ENCODE results near the gene CD79B.
"Not testable (repeated sequence)": the region's sequence is repeated elsewhere in the genome, so short reads cannot be mapped to it uniquely, and the experiment has no call there.

DNA sequence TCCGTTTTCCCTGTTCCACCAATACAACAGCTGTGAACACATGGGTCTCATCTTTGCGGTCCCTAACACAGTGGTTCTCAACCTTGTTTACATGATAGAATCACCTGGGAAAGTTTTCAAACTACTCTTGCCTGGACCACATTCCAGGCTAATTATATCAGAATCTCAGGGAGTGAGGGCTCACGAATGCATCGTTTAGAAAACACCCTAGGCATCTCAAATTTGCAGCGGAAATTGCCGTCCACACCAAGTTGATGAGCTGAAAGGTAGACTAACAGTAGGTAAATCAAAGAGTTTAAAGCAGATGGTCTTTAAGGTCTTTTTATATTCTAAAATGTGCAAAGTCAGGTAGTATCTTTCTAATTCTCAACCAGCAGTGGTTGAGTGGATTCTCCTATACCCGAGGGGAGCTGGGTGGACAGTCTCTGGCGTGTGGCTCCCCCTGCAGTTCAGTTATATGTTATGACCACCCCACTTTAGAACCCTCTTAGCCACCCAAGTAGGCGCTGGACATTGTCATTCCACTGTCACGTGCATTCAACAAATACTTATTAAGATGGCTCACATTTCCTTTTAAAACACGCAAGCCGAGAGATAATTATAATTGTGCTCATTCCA lies 24.9 kb downstream of the CD79B start:
- peak; percentile 44 for TF ChIP-seq CTCF (conservative IDR thresholded peaks at IDR 0.05; ENCODE audit: low read depth, low read length)
- TF ChIP-seq EZH2 (IDR thresholded peaks at IDR 0.05; ENCODE audit: borderline replicate concordance, low read depth, low read length, poor library complexity, severe bottlenecking): not testable (repeated sequence)
